GM12891 (cell line): ENCODE results near the gene EXOC1L.

Source experiments
- DNase-seq: peaks from one replicate; pipeline ENCODE4 v3.0.0; 2011; ENCODE audit warnings: low spot score; ENCODE audit not compliant: insufficient read length
- FAIRE-seq: peaks from 2 replicates; lab custom pipeline; 2011; peaks lifted over from hg19 to GRCh38; lab: Jason Lieb, UNC
- PAX5 ChIP-seq: IDR thresholded peaks from 2 replicates; pipeline ENCODE4 v1.6.1; 2011; ENCODE audit warnings: low read length, moderate library complexity, mild to moderate bottlenecking; ENCODE audit not compliant: insufficient read depth, severe bottlenecking
- POLR2A ChIP-seq: IDR thresholded peaks from 2 replicates; pipeline ENCODE4 v1.6.1; 2011; ENCODE audit warnings: low read depth, low read length, control low read depth
- POLR2AphosphoS5 ChIP-seq: IDR thresholded peaks from 2 replicates; pipeline ENCODE4 v1.6.1; 2011; ENCODE audit warnings: low read depth, low read length, control low read depth
- POU2F2 ChIP-seq: IDR thresholded peaks from 2 replicates; pipeline ENCODE4 v1.6.1; 2011; ENCODE audit warnings: low read depth, mild to moderate bottlenecking, control low read depth, low read length, moderate library complexity
- SPI1 ChIP-seq: IDR thresholded peaks from 2 replicates; pipeline ENCODE4 v1.6.1; 2011; ENCODE audit warnings: low read depth, low read length, control low read depth
- TAF1 ChIP-seq: IDR thresholded peaks from 2 replicates; pipeline ENCODE4 v1.6.1; 2011; ENCODE audit warnings: low read depth, low read length, control low read depth

EXOC1L gene

GRCh38 chr4:55874831-55875230 lies 55.2 kb downstream of the EXOC1L start:
- FAIRE-seq (no peak), DNase-seq (no peak)
- TF ChIP-seq SPI1 (no peak), TAF1 (no peak), PAX5 (no peak), POU2F2 (no peak), POLR2AphosphoS5 (no peak), POLR2A (no peak)

DNA sequence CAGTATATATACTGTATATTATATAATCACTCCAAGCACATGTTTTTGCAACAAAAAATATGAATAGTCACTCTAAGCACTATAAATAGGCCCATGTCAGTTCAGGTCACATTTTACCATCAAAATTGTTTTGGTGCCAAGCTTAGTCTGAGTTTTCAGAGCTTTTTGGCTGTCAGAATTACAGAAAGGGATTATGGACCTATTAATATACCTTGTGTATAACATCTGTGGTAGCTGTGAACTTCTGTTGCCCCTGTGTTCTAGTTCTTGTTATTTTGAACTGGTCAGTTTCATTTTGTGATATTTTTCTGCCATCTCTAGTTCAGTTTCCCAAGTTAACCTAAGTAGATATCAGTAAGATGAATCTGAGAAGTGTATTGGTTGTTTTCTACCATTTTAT lies 56.8 kb downstream of the EXOC1L start:
- DNase-seq (no peak), FAIRE-seq (no peak)
- TF ChIP-seq POLR2AphosphoS5 (no peak), POU2F2 (no peak), POLR2A (no peak), SPI1 (no peak), TAF1 (no peak), PAX5 (no peak)

DNA sequence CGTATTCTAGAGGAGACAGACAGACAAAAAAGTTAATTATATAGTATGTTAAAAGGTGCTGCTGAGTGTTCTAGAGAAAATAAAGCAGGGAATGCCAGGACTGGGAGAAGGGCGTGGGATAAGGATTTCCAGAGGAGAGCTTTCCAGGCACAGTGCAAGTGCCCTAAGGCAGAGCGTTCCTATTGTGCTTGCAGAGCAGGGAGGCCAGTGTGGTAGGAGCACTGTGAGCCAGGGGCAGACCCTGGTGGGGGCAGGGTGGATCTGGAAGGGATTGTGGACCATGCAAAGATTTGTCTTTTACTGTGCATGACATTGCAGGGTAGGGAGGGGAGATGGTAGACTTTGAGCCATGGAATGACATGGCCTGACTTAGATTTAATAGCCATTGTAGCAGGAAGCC lies 59.6 kb downstream of the EXOC1L start:
- DNase-seq (no peak), FAIRE-seq (no peak)
- TF ChIP-seq POLR2A (no peak), PAX5 (no peak), POLR2AphosphoS5 (no peak), TAF1 (no peak)

- no peak for DNase-seq
- no peak for FAIRE-seq
- TF ChIP-seq PAX5 = no peak
- TF ChIP-seq POLR2AphosphoS5 = no peak
- no peak for TF ChIP-seq POLR2A
- no peak for TF ChIP-seq TAF1
- TF ChIP-seq POU2F2 = no peak
- TF ChIP-seq SPI1 = no peak
These were observed 61.2 kb downstream of the EXOC1L start for GRCh38 chr4:55880652-55881280.

- no peak for TF ChIP-seq SPI1
- no peak for TF ChIP-seq PAX5
- no peak for TF ChIP-seq POLR2AphosphoS5
- TF ChIP-seq POU2F2 = no peak
- no peak for TF ChIP-seq TAF1
- no peak for TF ChIP-seq POLR2A
- DNase-seq (no peak), FAIRE-seq (no peak)
These were observed 64.7 kb downstream of the EXOC1L start for GRCh38 chr4:55884093-55884850.

DNA sequence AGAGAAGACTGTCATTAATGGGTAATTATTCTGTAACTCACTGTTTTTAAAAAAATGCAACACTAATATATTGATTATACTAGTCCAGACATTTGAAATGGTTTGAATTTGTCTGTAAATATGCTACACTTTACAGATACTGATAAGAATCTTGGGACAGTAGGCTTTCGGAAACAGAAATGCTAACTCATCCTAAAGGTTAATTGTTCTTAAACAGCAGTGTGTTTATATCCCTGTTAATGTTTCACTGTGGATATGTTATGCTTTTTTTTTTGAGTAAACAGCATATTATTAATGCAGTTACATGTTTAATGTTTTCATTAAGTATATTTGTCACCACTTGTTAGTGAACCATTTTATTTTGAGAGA lies 65.2 kb downstream of the EXOC1L start:
- DNase-seq = no peak
- no peak for FAIRE-seq
- no peak for TF ChIP-seq PAX5
